CD14-positive monocyte (primary cell): Measurements from ENCODE around the gene SIPA1. TPM values are rescaled to one million over a fixed set of nuclear protein-coding genes. Genes with fewer than 3 reads are reported as not detected.
A peak's percentile ranks its signal among the peaks of the same experiment; 100 is the strongest.

Source experiments
- DNase-seq, 3 donors: peaks; one replicate each; pipeline ENCODE4 v3.0.0-alpha.2; 2011 to 2022
- H2AFZ ChIP-seq: 2 replicates; pipeline ENCODE4 v1.6.0; 2012; ENCODE audit warnings: mild to moderate bottlenecking, low read depth, low read length, inconsistent platforms; ENCODE audit not compliant: insufficient read depth, poor library complexity, severe bottlenecking
- H3K27ac ChIP-seq, 2 donors: 1 replicate in 1 of 2; 2 replicates in 1 of 2; pipeline ENCODE4 v1.5.1; 2012 to 2013; ENCODE audit warnings: low read length in 2 of 2, control low read depth in 1 of 2, inconsistent platforms in 1 of 2, low read depth in 1 of 2, mild to moderate bottlenecking in 1 of 2
- H3K27me3 ChIP-seq, 2 donors: one replicate each; pipeline versions ENCODE4 v1.6.0 to v1.6.1; 2011 to 2013; ENCODE audit warnings: low read length in 2 of 2; ENCODE audit not compliant: control insufficient read depth in 2 of 2, insufficient read depth in 2 of 2
- H3K36me3 ChIP-seq, 2 donors: replicated peaks in 1 of 2; 1 replicate in 1 of 2; 2 replicates in 1 of 2; pipeline versions ENCODE4 v1.5.1 to v1.6.1; 2012 to 2013; ENCODE audit warnings: low read length in 2 of 2, control low read depth in 1 of 2, inconsistent platforms in 1 of 2, mild to moderate bottlenecking in 1 of 2; ENCODE audit not compliant: insufficient read depth in 2 of 2, control insufficient read depth in 1 of 2
- H3K4me1 ChIP-seq, 2 donors: 1 replicate in 1 of 2; 2 replicates in 1 of 2; pipeline versions ENCODE4 v1.5.1 to v1.6.1; 2012 to 2013; ENCODE audit warnings: low read length in 2 of 2, control low read depth in 1 of 2, inconsistent platforms in 1 of 2, mild to moderate bottlenecking in 1 of 2, moderate library complexity in 1 of 2; ENCODE audit not compliant: insufficient read depth in 2 of 2, control insufficient read depth in 1 of 2
- H3K4me2 ChIP-seq: replicated peaks from 2 replicates; pipeline ENCODE3; 2012; ENCODE audit warnings: low read length, moderate library complexity, mild to moderate bottlenecking; ENCODE audit not compliant: poor library complexity, severe bottlenecking; ENCODE audit errors: extremely low read depth
- H3K4me3 ChIP-seq, 3 experiments: fragments of 200-600 bp in 1 of 3; sonication (generic) in 1 of 3; replicated peaks in 1 of 3; 1 replicate in 2 of 3; 2 replicates in 1 of 3; pipeline ENCODE4 v1.5.1; 2011 to 2013; ENCODE audit warnings: low read length in 3 of 3, mild to moderate bottlenecking in 3 of 3, control low read depth in 2 of 3, low read depth in 2 of 3, inconsistent platforms in 1 of 3, moderate library complexity in 1 of 3
- H3K79me2 ChIP-seq: 2 replicates; pipeline ENCODE4 v1.6.0; 2012; ENCODE audit warnings: mild to moderate bottlenecking, control low read depth, inconsistent platforms, low read length, moderate library complexity; ENCODE audit not compliant: insufficient read depth
- H3K9ac ChIP-seq: 2 replicates; pipeline ENCODE4 v1.6.0; 2017; ENCODE audit warnings: low read length, mild to moderate bottlenecking; ENCODE audit not compliant: insufficient read depth, poor library complexity, severe bottlenecking
- H3K9me3 ChIP-seq, 2 donors: replicated peaks in 1 of 2; 1 replicate in 1 of 2; 2 replicates in 1 of 2; pipeline versions ENCODE4 v1.5.1 to v1.6.1; 2012 to 2013; ENCODE audit warnings: low read length in 2 of 2, control low read depth in 1 of 2; ENCODE audit not compliant: control insufficient read depth in 1 of 2, insufficient read depth in 1 of 2
- H4K20me1 ChIP-seq: 2 replicates; pipeline ENCODE4 v1.6.0; 2012; ENCODE audit warnings: mild to moderate bottlenecking, low read length, control low read depth, moderate library complexity; ENCODE audit not compliant: insufficient read depth
- H3K27ac Mint-ChIP-seq, 7 donors: one replicate each; pipeline ENCODE4 v1.8.0; 2020; ENCODE audit warnings: mild to moderate bottlenecking in 7 of 7, mixed read lengths in 7 of 7, moderate library complexity in 6 of 7, inconsistent platforms in 2 of 7
- H3K27me3 Mint-ChIP-seq, 3 donors: one replicate each; pipeline ENCODE4 v1.8.0; 2021 to 2022; ENCODE audit warnings: low read depth in 3 of 3, mild to moderate bottlenecking in 3 of 3, mixed read lengths in 3 of 3, moderate library complexity in 3 of 3, inconsistent platforms in 1 of 3
- H3K36me3 Mint-ChIP-seq, 2 donors: one replicate each; pipeline ENCODE4 v1.8.0; 2020; ENCODE audit warnings: mixed read lengths in 2 of 2, inconsistent platforms in 1 of 2, mild to moderate bottlenecking in 1 of 2
- H3K4me1 Mint-ChIP-seq: one replicate; pipeline ENCODE4 v1.8.0; 2020; ENCODE audit warnings: mild to moderate bottlenecking, mixed read lengths
- H3K4me3 Mint-ChIP-seq, 2 donors: one replicate each; pipeline ENCODE4 v1.8.0; 2020; ENCODE audit warnings: mild to moderate bottlenecking in 2 of 2, mixed read lengths in 2 of 2, moderate library complexity in 1 of 2
- H3K9me3 Mint-ChIP-seq, 7 donors: one replicate each; pipeline ENCODE4 v1.8.0; 2020 to 2022; ENCODE audit warnings: mixed read lengths in 7 of 7, mild to moderate bottlenecking in 6 of 7, moderate library complexity in 6 of 7, inconsistent platforms in 2 of 7
- CTCF ChIP-seq: fragments of 200-600 bp; IDR thresholded peaks from one replicate; pipeline ENCODE4 v1.8.0; 2022; ENCODE audit warnings: antibody characterized with exemption, mild to moderate bottlenecking
- WGBS: methylation state at CpG from one replicate; pipeline ENCODE4 v1.1.5; 2013; ENCODE audit warnings: missing lambda C conversion rate; ENCODE audit not compliant: insufficient coverage; 5-methylcytosine and 5-hydroxymethylcytosine counted together
- intact Hi-C, 2 donors: fragments of 100-400 bp; cut with micrococcal nuclease; formaldehyde crosslinking; loops; one replicate each; pipeline versions ENCODE4 v1.15.0 to v1.15.1; 2023
- polyA plus RNA-seq, 3 donors: library from polyadenylated mRNA; depleted of rRNA in 1 of 3; unstranded in 2 of 3; stranded (reverse) in 1 of 3; fragments of 300-500 nt in 2 of 3; fragments of >200 nt in 1 of 3; fragmentation: Illumina TruSeq in 2 of 3; gene quantifications; 1 replicate in 2 of 3; 2 replicates in 1 of 3; pipeline ENCODE4 v1.2.3, GENCODE V29; 2012 to 2021

The SIPA1 gene
- polyA plus RNA-seq, 3 donors = 83.4 to 110 (median 86.5) TPM

- Histone ChIP-seq H3K9ac (peak overlapping the region; percentile 82), H3K79me2 (peaks cover 69% of the 10 kb centered on the region), H2AFZ (peak overlapping the region; percentile 67), H3K4me2 (peak overlapping the region; percentile 100), H3K4me1 (peaks cover 44 to 72% of the 10 kb centered on the region in 2 donors), H3K9me3 (no peaks in the 10 kb centered on the region), H3K27me3 (no peaks in the 10 kb centered on the region), H3K27ac (peak overlapping the region; percentile 93 to 98), H3K36me3 (peaks cover 44 to 49% of the 10 kb centered on the region in 2 donors), H3K4me3 (peak overlapping the region; percentile 61 to 99 (median 76)), H4K20me1 (peaks cover 71% of the 10 kb centered on the region)
- H3K27ac Mint-ChIP-seq = peak overlapping the region; percentile 91 to 94 (median 93)
- peak in 2 of 3 donors; percentile 39 to 40 for DNase-seq
- no peak for TF ChIP-seq CTCF
- intact Hi-C loops = no loop called here
- H3K36me3 Mint-ChIP-seq = peaks cover 37 to 58% of the 10 kb centered on the region in 2 donors
- peak overlapping the region; percentile 94 for H3K4me3 Mint-ChIP-seq
- peaks cover 56% of the 10 kb centered on the region for H3K4me1 Mint-ChIP-seq
- WGBS = 12% methylated on average over 7 of the region's 8 CpGs
- H3K27me3 Mint-ChIP-seq = no peaks in the 10 kb centered on the region
- H3K9me3 Mint-ChIP-seq = no peaks in the 10 kb centered on the region
Observed at GRCh38 chr11:65639623-65640482, 2.0 kb downstream of the SIPA1 start.

- Histone ChIP-seq H3K27me3 (no peaks in the 10 kb centered on the region), H4K20me1 (peaks cover 76% of the 10 kb centered on the region), H3K9me3 (no peaks in the 10 kb centered on the region), H3K27ac (peak overlapping the region; percentile 93 to 98), H3K4me2 (peak overlapping the region; percentile 100), H3K4me1 (peaks cover 44 to 72% of the 10 kb centered on the region in 2 donors), H3K4me3 (peak overlapping the region; percentile 61 to 99 (median 76)), H3K36me3 (peaks cover 44 to 49% of the 10 kb centered on the region in 2 donors), H3K9ac (peak overlapping the region; percentile 82), H2AFZ (peak overlapping the region; percentile 67), H3K79me2 (peaks cover 75% of the 10 kb centered on the region)
- no peaks in the 10 kb centered on the region for H3K9me3 Mint-ChIP-seq
- H3K36me3 Mint-ChIP-seq = peaks cover 38 to 58% of the 10 kb centered on the region in 2 donors
- peak; percentile 84 to 91 (median 90) for DNase-seq
- peak overlapping the region; percentile 91 to 94 (median 93) for H3K27ac Mint-ChIP-seq
- no peak for TF ChIP-seq CTCF
- peak overlapping the region; percentile 94 for H3K4me3 Mint-ChIP-seq
- H3K4me1 Mint-ChIP-seq = peaks cover 56% of the 10 kb centered on the region
- under 1% methylated on average over 32 of the region's 35 CpGs for WGBS
- H3K27me3 Mint-ChIP-seq = no peaks in the 10 kb centered on the region
- intact Hi-C loops = no loop called here
Observed at GRCh38 chr11:65640483-65641296, 2.8 kb downstream of the SIPA1 start.
